ENCODE results near the gene COQ2.
"Not testable (repeated sequence)": the region's sequence is repeated elsewhere in the genome, so short reads cannot be mapped to it uniquely, and the experiment has no call there.

COQ2 gene

DNA sequence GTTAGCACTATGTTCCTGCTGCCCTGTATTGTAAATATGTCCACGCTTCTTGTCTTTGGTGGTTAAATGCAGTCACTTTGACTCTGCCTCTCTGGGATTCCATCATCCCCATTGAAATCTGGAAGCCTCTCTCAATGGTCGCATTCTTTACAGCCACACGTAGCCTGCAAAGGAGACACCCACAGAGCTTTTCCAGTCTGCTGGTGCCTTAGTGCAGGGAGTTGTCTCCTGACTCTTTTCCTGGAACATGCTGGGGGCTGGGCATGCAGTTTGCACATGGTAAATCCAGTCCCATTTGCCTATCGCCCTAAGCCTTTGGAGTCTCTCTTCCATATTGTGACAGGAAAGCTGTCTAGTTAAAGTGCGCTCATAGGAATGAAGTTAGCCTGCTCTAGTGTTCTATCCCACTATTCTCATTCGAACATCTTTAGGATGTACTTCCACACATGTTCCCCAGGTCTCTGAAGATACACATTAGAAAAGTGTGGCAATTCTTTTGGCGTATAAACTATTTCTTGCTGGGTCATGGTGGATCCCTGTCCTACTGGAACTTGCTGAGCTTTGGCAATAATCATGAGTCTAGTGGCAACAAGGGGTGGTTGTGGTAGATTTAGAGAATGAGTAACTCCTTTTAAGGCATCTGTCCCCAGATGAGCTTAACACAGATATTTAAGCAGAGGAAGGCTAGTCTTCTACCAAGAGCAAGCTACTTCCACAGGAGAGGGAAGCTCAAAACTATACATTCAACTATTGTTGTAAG, 33.7 kb downstream of the COQ2 start:
- in situ Hi-C loops (cut with HindIII; ENCODE audit: low sequenced_read_pairs): no loop called here

DNA sequence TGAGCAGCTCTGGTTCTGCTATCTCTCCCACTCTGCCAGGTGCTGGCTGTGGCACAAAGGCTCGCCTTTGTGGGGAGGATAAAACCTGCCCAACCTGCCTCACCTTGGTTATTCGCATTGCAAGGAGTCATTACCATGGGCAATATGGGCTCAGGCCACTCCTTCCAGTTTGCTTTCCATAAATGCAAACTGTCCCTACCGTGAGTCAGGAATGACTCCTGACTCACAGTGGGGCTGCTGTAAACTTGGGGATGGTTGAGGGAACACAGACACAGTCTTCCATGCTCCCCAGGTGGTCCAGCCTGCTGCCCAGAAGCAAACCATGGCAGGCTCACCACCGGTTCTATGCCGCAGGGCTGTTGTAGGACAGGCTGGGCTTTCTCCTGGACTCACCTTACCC, 36.1 kb downstream of the COQ2 start:
- in situ Hi-C loops (cut with HindIII; ENCODE audit: low sequenced_read_pairs): no loop called here

- in situ Hi-C loops (cut with HindIII; ENCODE audit: low sequenced_read_pairs): no loop called here
Measured at GRCh38 chr4:83247415-83248357, 36.9 kb downstream of the COQ2 start.

DNA sequence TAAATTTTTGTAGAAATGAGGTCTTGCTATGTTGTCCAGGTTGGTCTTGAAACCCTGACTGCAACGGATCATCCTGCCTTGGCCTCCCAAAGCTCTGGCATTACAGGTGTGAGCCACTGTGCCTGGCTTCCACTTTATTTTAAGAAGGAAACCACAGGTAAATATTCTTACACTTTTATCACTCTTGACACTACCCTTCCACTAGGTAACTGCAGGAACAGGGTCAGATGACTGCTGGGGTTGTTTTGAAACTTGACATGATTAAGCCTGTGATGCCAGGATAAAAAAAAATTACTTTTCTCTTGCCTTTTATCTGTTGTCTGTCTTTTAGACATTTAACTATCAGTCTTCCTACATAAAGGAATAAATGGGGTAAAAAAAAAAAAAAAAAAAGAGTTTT, 43.5 kb downstream of the COQ2 start:
- in situ Hi-C loops (cut with HindIII; ENCODE audit: low sequenced_read_pairs): no loop called here

DNA sequence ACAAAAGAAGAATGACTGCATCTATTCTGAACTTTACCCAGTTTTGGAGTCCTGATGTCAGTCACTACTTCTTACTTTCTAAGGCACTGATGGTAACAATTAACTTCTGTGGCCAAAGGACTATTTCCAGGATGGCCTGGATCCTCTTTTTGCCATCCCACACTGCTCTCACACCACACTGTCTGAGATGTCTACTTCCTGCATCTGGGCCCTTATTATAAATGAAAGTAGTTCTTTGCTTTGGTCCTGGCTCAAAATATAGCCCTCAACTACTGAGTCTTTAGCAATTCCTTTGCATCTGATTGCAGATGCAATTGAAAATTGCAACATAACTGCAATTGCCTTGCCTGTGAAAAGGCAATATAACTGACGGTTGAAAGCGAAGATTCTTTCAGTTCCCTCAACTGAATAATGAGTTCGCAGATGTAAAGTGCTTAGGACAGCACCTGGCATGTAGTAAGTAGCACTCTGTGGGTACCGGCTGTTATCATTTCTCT, 44.2 kb downstream of the COQ2 start:
- in situ Hi-C loops (cut with HindIII; ENCODE audit: low sequenced_read_pairs): no loop called here

DNA sequence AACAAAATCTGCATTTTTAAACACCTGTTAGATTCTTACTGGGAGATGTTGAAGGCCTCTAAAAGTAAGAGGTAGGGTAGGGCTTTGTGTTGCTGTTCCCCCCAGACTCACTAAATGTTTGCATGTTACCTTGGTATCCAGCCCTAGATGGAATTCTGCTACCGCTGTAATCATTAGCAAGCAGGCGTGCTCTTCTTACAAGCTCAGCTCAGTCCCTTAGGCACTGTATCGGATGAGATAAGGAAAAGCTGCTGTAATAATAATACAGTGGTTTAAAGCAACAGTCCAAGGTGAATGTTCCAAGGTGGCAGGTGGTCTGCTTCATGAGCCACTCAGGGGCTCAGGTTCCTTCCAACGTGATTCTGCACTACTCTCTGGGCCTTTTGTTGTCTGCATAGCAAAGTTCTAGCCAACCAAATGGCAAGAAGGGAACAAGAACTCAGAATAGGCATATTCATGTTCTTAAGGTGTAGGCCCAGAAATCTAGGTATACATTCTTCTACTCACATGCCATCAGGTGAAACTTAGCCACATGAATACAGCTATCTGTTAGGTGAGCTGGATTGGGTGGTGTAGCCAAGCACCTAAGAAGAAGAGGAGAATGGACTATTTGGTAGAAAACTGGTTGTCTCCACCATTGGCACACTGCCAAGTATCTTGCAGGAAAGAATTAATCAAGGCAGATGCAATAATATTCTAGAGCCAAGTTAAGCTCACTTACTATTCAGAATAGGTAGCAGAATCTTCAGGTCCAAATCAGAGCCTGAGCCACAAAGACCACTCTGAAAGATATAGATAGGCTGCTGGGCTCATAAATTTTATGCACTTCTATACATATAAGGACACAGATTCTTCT, 46.0 kb downstream of the COQ2 start:
- in situ Hi-C loops (cut with HindIII; ENCODE audit: low sequenced_read_pairs): no loop called here

DNA sequence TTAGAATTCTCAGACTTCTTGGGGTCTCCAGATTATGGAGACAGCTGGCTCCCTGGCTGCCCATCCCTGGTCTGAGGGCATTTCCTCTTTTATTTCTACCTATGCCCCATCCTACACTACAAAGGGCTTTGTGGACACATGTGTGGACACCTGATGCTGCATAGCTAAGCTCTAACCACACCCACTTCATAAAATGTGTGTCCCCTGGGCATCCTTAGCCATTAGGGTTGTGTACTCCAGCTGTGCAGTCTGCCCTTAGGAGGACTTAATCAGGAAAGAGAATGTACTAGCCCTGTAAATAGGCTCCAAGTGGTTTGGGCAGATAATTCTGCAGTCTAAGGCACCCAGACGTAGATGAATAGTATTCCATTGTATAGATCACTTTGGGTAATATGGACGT, 47.0 kb downstream of the COQ2 start:
- in situ Hi-C loops (cut with HindIII; ENCODE audit: low sequenced_read_pairs): no loop called here

GRCh38 chr4:83235645-83236133, 48.9 kb downstream of the COQ2 start:
- in situ Hi-C loops (cut with HindIII; ENCODE audit: low sequenced_read_pairs): not testable (repeated sequence)

DNA sequence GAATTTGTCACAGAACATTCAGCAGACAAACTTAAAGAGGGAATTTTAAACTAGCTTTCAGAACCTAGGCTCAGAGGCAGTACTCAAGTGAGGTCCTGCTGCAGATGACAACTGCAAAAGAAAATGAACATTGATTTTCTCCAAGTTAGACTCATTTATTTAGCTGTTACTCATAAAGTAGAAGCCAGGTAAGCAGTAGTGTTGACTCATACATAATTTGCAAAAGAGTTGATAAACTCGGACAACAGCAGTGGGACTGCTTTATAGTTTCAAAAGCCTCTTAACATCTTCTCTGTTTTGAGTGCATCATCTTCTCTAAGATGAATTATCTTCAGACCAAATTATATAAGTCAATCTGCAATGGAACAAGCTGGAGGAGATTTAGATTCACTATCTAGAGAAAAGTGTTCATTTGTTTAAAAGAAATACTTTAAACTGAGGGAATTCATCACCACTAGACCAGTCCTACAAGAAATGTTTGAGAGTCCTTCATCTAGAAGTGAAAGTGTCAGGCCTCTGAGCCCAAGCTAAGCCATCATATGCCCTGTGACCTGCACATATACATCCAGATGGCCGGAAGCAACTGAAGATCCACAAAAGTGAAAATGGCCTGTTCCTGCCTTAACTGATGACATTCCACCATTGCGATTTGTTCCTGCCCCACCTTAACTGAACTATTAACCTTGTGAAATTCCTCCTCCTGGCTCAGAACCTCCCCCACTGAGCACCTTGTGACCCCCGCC, 49.5 kb downstream of the COQ2 start:
- in situ Hi-C loops (cut with HindIII; ENCODE audit: low sequenced_read_pairs): no loop called here

DNA sequence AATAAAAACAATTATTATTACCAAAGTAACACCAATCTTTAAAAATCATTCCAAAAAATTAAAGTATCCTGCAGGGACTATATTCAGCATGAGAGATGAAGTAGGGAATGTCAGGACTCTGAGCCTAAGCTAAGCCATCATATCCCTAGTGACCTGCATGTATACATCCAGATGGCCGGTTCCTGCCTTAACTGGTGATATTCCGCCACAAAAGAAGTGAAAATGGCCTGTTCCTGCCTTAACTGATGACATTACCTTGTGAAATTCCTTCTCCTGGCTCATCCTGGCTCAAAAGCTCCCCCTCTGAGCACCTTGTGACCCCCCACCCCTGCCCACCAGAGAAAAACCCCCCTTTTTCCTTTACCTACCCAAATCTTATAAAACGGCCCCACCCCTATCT, 50.2 kb downstream of the COQ2 start:
- in situ Hi-C loops (cut with HindIII; ENCODE audit: low sequenced_read_pairs): not testable (repeated sequence)

DNA sequence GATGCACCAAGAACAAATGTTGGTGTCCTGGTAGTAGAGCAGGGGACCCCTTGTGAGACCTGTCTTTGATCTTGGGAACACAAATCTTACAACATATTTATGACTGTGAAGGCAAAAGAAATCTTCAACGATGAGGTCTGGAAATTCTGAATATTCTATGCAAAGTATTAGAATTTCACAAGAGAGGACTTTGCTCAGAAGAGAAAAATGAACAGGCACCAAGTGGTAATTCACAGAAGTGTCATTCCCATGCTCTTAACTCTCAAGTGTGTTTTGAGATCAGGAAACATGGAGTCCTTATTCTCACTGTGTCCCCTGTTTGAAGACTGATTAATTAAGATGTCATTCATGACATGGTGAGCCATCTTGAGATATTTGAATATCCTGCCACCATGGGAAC, 52.5 kb downstream of the COQ2 start:
- in situ Hi-C loops (cut with HindIII; ENCODE audit: low sequenced_read_pairs): no loop called here

DNA sequence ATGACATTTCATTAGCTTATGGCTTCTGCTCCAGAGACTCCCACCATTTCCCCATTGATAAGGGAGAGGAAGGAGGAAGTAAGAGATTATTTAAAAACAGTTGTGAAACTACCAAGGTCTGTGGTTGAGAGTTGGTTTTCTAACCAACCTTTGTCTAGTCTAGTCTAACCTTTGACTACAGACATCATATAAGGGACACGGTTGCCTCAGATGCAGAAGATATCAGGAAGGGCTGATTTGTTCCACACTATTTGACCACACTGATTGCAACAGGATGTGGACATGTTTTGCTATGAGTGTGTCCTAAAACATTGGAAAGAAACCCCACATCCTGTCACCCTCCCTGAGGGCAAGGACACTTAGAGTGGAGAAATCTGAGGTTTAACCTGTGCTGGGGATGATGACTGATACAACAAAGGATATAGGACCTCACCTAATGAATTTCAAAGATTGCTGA, 53.0 kb downstream of the COQ2 start:
- in situ Hi-C loops (cut with HindIII; ENCODE audit: low sequenced_read_pairs): no loop called here

GRCh38 chr4:83230928-83231327, 53.7 kb downstream of the COQ2 start:
- in situ Hi-C loops (cut with HindIII; ENCODE audit: low sequenced_read_pairs): no loop called here

GRCh38 chr4:83229791-83230190, 54.8 kb downstream of the COQ2 start:
- in situ Hi-C loops (cut with HindIII; ENCODE audit: low sequenced_read_pairs): no loop called here

- in situ Hi-C loops (cut with HindIII; ENCODE audit: low sequenced_read_pairs): no loop called here
Measured at GRCh38 chr4:83228231-83228630, 56.4 kb downstream of the COQ2 start.

DNA sequence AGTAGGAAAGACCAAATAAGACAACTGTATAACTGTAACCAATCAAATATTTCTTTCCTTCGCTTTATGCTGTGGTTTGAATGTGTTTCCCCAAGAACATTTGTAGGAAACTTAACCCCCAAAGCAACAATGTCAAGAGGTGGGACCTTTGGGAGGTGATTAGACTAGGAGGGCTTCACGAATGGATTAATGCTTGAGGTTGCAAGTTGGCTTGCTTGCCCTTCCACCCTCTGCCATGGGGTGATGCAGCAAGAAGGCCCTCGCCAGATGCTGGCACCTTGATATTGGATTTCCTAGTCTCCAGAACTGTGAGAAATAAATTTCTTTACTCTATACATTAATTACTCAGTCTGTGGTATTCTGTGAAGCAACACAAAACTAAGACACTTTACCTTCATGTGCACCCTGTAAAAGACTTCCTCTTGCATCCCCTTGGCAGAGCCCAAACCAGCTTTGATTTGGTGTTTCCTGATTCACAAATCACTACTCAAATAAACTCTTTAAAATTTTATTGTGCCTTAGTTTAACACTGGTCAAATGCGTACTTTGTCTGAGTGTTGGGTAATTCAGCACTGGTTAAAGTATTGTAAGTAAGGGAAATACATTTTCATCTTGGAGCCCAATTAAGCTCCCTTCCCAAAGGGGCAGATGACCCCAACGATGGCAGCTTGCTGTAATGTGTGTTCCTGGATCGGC, 59.9 kb downstream of the COQ2 start:
- in situ Hi-C loops (cut with HindIII; ENCODE audit: low sequenced_read_pairs): no loop called here

DNA sequence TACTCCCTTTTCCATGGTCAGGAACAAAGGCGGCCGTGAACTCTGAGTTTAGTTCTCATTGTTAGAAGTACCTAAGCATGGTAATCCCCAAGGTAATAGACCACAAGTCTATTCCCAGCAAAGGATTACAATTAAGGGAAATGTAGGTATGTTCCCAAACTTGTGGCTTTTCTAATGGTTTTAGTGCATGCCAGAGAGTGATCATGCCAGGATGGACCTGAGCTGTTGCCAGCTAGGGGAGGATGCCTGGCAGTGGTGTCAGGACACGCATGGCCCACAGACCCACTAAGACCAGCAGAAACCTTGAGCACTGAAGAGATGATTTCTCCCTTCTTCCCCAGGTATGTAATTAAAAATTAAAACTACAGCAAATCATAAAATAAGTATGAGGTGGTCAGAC, 60.8 kb downstream of the COQ2 start:
- in situ Hi-C loops (cut with HindIII; ENCODE audit: low sequenced_read_pairs): no loop called here

- in situ Hi-C loops (cut with HindIII; ENCODE audit: low sequenced_read_pairs): no loop called here
Measured at GRCh38 chr4:83221897-83222441, 62.6 kb downstream of the COQ2 start.

Measured in endothelial cell of hepatic sinusoid (primary cell).